Adrenal gland (tissue), 5 donors: ENCODE data around the gene ZMYND8.

Experiments
- POLR2A ChIP-seq, 2 donors: fragments of 450-650 bp; IDR thresholded peaks; one replicate each; pipeline ENCODE4 v1.6.1; 2017; ENCODE audit warnings: antibody characterized with exemption in 2 of 2, mild to moderate bottlenecking in 2 of 2, moderate library complexity in 1 of 2
- TF ChIP-seq, protein P1 (sequence below), 6 experiments: fragments of 450-650 bp in 4 of 6; fragments of 200-600 bp in 2 of 6; sonication (generic) in 1 of 6; IDR thresholded peaks; 1 replicate in 5 of 6; 2 replicates in 1 of 6; pipeline versions ENCODE4 v1.5.1 to v1.8.0; 2016 to 2021; ENCODE audit warnings: antibody characterized with exemption in 6 of 6, mild to moderate bottlenecking in 2 of 6, moderate library complexity in 1 of 6
- donor health status: DM: no; HTN: no; CAD: no.

DNA sequence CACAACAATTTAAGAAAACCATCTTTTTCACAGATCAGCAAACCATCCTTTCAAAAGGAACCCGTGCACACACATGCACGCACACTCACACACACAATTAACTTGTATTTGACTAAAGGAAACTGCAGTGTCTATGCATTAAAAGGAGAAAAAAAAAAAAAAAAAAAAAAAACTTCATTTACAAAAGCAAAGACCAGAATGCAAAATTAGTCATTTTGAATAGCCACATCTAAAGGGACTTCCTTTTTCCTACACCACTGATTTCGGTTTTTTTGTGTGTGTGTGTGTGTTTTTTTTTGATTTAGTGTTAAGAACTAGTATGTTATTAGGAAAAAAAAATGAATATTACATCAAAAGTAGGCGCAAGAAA lies 6.3 kb downstream of the ZMYND8 start:
- TF ChIP-seq, protein P1, sequence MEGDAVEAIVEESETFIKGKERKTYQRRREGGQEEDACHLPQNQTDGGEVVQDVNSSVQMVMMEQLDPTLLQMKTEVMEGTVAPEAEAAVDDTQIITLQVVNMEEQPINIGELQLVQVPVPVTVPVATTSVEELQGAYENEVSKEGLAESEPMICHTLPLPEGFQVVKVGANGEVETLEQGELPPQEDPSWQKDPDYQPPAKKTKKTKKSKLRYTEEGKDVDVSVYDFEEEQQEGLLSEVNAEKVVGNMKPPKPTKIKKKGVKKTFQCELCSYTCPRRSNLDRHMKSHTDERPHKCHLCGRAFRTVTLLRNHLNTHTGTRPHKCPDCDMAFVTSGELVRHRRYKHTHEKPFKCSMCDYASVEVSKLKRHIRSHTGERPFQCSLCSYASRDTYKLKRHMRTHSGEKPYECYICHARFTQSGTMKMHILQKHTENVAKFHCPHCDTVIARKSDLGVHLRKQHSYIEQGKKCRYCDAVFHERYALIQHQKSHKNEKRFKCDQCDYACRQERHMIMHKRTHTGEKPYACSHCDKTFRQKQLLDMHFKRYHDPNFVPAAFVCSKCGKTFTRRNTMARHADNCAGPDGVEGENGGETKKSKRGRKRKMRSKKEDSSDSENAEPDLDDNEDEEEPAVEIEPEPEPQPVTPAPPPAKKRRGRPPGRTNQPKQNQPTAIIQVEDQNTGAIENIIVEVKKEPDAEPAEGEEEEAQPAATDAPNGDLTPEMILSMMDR (IDR thresholded peaks at IDR 0.05) = no peak
- no peak for TF ChIP-seq POLR2A (IDR thresholded peaks at IDR 0.05)
